LNCaP clone FGC (cell line): Measurements from ENCODE around the gene PTPRM.

ENCODE experiments used
- DNase-seq: peaks from one replicate; pipeline ENCODE4 v3.0.0-alpha.2; 2011; ENCODE audit warnings: low read depth
- H3K4me3 ChIP-seq: 2 replicates; pipeline ENCODE4 v1.5.1; 2011; ENCODE audit warnings: mild to moderate bottlenecking, low read depth, low read length, control low read depth
- TF ChIP-seq, protein P1 (sequence below): IDR thresholded peaks from 2 replicates; pipeline ENCODE4 v1.5.1; 2012; ENCODE audit warnings: mild to moderate bottlenecking; ENCODE audit not compliant: control insufficient read depth, insufficient read depth; ENCODE audit errors: extremely low read depth

Gene PTPRM

DNA sequence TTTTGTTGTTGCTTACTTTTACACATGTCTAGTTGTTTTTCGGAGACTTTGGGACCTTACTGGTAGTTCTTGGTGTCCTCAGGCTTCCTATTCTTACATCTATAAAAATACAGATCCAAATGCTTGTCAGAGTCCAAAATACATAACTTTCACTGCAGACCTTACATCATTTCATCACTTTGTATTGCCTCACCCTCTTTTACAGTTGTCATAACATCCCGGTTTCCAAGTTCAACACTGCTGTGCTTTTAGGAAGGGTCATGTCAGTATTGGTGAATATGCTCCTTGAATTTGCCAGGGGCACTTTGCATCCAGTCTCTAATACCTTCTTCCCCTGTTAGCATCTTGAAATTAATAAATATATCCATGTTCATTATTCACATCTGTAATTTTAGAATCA is 523.9 kb downstream of the PTPRM start:
- TF ChIP-seq, protein P1, sequence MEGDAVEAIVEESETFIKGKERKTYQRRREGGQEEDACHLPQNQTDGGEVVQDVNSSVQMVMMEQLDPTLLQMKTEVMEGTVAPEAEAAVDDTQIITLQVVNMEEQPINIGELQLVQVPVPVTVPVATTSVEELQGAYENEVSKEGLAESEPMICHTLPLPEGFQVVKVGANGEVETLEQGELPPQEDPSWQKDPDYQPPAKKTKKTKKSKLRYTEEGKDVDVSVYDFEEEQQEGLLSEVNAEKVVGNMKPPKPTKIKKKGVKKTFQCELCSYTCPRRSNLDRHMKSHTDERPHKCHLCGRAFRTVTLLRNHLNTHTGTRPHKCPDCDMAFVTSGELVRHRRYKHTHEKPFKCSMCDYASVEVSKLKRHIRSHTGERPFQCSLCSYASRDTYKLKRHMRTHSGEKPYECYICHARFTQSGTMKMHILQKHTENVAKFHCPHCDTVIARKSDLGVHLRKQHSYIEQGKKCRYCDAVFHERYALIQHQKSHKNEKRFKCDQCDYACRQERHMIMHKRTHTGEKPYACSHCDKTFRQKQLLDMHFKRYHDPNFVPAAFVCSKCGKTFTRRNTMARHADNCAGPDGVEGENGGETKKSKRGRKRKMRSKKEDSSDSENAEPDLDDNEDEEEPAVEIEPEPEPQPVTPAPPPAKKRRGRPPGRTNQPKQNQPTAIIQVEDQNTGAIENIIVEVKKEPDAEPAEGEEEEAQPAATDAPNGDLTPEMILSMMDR: no peak
- H3K4me3 ChIP-seq: no peak overlapping the region
- no peak for DNase-seq

DNA sequence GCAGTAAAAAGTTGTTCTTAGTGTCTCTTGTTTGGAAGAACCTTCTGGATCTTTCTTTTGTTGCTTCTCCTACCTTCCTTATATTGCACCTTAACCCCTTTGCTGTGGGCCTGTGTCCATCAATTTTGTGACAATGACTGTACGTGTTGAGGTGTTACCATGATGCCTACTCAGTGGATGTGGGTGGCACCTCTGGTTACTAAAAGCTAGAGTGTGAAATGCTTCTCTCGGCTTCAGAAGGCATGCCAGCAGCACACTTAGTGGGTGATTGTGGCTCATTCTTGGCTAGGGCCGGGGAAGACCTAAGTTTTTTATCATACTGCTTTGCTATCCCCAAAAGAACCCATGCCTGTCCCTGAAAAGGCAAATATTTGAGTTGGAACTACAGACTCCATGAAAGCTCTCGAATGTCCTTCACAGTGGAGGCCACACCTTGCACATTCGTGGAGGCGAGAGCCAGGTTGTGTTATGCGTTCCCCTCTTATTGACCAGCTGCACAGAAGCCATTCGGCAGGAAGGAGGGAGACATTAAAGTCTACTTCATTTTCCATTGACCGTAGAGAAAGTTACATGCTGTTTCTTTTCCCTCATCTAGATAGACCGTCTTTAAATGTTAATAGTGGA is 528.9 kb downstream of the PTPRM start:
- H3K4me3 ChIP-seq: no peak overlapping the region
- TF ChIP-seq, protein P1: no peak
- no peak for DNase-seq

DNA sequence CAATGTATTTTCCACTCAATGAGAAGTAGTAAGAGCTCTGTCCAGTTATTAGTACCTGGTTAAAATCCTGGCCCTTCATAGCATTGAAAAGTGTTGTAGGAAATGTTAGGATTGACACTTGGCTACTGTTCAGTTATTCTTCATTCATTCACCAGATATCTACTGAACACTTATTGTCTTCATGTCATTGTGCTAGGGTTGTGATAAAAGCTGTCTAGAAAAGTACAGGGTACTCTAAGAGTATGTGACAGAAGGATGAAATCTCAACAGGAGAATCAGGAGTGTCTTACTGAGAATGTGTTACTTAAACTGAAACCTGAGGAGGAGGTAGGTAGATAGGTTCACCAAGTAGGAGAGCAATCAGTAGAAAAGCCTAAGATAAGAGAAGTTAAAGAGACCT is 530.3 kb downstream of the PTPRM start:
- H3K4me3 ChIP-seq: no peak overlapping the region
- no peak for DNase-seq
- TF ChIP-seq, protein P1: no peak

DNA sequence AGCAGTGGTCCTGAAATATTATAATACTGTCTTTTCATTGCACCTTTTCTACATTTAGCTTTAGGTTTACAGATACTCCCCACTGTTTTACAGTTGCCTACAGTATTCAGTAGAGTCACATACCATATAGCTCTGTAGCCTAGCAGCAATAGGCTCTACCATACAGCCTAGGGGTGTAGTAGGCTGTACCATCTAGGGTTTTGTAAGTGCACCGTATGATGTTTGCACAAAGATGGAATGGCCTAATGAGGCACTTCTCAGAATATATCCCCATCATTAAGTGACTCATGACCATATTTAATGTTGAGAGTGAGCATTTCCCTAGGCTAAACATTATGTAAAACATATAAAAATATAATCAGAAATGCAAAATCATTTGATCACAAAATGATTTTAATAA is 530.8 kb downstream of the PTPRM start:
- no peak overlapping the region for H3K4me3 ChIP-seq
- TF ChIP-seq, protein P1: no peak
- DNase-seq: no peak

DNA sequence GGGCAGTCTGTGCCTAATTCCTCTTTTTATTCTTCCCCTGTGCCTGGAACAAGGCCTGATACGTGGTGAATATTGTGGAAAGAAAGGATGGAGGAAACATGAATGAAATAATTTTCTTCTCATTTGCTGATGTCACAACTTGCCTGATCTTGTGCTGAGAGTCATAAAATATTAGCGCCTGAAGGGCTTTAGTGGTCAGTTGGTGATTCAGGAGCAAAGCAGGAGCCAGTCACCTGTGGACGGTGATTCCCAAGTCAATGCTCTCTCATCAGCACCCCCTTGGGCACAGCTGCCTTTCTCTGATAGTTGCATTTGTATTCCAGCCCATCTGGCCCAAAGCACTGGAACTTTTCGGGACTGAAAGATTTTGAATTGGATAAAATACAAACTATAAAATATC is 539.5 kb downstream of the PTPRM start:
- TF ChIP-seq, protein P1: no peak
- no peak for DNase-seq
- no peak overlapping the region for H3K4me3 ChIP-seq

DNA sequence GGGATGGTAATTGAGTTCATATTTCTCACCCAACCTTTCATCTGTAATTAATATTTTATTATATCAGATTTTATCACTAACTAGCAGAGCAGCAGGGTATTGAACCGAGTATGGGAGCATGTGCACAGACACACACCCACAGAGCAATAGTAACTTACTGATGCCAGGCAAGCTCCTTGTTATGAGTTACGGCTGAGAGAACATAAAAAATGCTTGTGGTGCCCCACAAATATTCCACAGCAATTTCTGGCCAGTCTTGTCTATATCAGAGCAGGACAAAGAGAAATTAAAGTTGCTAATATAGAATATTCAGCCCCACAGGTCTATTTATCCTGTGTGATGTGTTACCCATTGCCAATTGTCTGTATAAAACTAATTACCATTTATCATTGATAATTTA is 540.3 kb downstream of the PTPRM start:
- H3K4me3 ChIP-seq: no peak overlapping the region
- TF ChIP-seq, protein P1: no peak
- no peak for DNase-seq

DNA sequence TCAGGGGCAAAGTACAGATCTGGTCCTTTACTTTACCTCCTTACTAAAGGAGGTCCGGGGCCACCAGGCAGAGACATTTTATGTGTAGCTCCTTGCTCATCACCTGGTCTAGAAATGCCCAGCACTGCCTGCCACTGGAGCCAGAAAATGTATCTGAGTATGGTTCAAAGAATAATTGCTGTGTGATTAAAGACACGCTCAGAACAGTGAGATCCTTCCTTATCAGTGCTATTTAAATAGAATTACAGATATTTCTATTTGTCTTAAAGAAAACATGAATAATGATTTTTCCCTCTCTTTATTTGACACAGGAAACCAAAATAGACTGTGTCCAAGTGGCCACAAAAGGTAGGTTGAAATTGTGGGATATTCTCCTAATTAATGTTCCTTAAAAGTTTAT is 547.4 kb downstream of the PTPRM start:
- no peak overlapping the region for H3K4me3 ChIP-seq
- TF ChIP-seq, protein P1: no peak

More for the DNA sequence above, 547.4 kb downstream of the PTPRM start:
- no peak for DNase-seq
